ENCODE measurements around the gene PKN3. TPM values are rescaled to one million over a fixed set of nuclear protein-coding genes. Genes with fewer than 3 reads are reported as not detected.
"Not testable (repeated sequence)": the region's sequence is repeated elsewhere in the genome, so short reads cannot be mapped to it uniquely, and the experiment has no call there.

PKN3 gene
- total RNA-seq, 1 experiment from 2014 or later = 1.1 TPM

DNA sequence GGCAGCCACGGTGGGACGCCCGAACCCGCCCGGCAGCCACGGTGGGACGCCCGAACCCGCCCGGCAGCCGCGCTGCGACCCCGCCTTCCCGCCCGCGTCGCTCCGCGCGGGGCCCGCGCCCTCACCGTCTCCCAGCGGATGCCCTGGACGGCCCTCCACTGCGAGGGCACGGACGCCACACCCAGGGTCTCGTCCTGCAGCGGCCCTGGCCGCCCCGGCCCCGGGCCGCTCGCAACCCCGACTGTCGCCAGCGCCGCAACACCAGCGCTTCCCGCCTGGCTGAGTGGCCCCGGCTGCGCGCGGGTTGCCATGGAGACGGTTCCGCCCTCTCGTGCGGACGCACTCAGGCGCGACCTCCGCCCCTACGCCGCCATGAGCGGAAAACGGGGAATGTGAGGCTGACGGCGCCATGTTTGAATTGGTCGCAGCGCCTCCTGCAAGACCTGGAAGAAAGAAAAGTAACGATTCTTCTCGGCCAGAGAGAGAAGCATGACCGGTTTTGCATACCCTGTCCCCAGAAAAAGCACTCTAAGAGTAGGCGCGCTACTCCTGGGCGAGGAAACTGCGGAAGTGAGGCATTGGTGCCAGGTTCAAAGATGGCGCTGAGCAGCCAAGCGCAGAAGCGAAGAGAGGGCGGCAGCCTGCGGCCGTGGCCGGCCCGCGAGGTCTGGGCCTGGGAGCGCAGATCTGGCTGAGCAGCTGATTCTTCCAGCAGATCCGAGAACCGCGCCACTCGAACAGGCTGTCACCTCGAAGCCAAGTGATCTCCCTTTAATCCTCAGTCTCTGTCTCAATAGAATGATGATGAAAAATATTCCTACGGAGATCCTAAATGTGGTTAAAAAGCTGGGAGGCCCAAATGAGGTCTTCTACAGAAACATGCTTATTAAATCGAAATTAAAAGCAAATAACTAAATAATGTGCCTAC lies 45.6 kb upstream of the PKN3 start, which contains the start of gene DYNC2I2:
TSS of gene DYNC2I2 (minus strand) at position 432 of the 928 bp plus-strand sequence. CDS start at position 311, 121 bp downstream.
- Mint-ChIP-seq H3K27ac (ENCODE audit: low read depth, unreplicated experiment) (peak within 1 kb of the TSS; percentile 98), H3K4me1 (ENCODE audit: insufficient read depth, unreplicated experiment) (peaks cover 8% of the 10 kb centered on the region), H3K4me3 (ENCODE audit: unreplicated experiment) (peak within 1 kb of the TSS; percentile 67), H3K36me3 (ENCODE audit: insufficient read depth, unreplicated experiment) (peaks cover 21% of the 10 kb centered on the region), H3K27me3 (ENCODE audit: insufficient read depth, unreplicated experiment) (no peaks in the 10 kb centered on the region), H3K9me3 (ENCODE audit: unreplicated experiment) (no peaks in the 10 kb centered on the region)
- ChIA-PET CTCF (interaction anchor here (0.8 to 1.0 kb wide), 3 partner anchors 18 to 237 kb away, joined by 3 to 5 read pairs (median 3); no protein-coding TSS in a partner anchor), POLR2A (interaction anchor here (0.6 to 2.4 kb wide), 10 partner anchors 10 to 114 kb away, joined by 3 to 27 read pairs (median 3); no protein-coding TSS in a partner anchor)
- BruUV-seq (replicated peaks) = no TSS peak
- TF ChIP-seq, protein P1, sequence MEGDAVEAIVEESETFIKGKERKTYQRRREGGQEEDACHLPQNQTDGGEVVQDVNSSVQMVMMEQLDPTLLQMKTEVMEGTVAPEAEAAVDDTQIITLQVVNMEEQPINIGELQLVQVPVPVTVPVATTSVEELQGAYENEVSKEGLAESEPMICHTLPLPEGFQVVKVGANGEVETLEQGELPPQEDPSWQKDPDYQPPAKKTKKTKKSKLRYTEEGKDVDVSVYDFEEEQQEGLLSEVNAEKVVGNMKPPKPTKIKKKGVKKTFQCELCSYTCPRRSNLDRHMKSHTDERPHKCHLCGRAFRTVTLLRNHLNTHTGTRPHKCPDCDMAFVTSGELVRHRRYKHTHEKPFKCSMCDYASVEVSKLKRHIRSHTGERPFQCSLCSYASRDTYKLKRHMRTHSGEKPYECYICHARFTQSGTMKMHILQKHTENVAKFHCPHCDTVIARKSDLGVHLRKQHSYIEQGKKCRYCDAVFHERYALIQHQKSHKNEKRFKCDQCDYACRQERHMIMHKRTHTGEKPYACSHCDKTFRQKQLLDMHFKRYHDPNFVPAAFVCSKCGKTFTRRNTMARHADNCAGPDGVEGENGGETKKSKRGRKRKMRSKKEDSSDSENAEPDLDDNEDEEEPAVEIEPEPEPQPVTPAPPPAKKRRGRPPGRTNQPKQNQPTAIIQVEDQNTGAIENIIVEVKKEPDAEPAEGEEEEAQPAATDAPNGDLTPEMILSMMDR (IDR thresholded peaks at IDR 0.05; ENCODE audit: unreplicated experiment) = no peak
- DNase-seq (ENCODE audit: unreplicated experiment) = peak; percentile 93
- intact Hi-C loops (cut with micrococcal nuclease) = no loop called here

DNA sequence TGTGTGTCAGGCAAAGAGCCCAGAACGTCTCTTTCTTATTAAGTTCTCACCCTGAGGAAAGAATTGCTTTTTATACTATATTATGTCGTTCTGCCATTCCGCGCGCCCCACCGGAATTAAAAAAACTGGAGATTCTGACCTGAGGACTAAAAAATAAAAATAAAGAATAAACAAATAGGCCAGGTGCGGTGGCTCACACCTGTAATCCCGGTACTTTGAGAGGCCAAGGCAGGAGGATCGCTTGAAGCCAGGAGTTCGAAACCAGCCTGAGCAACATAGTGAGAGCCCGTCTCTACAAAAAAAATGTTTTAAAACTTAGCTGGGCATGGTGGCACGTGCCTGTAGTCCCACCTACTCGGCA lies 45.0 kb upstream of the PKN3 start:
- Mint-ChIP-seq H3K27me3 (ENCODE audit: insufficient read depth, unreplicated experiment) (no peaks in the 10 kb centered on the region), H3K9me3 (ENCODE audit: unreplicated experiment) (no peaks in the 10 kb centered on the region), H3K4me3 (ENCODE audit: unreplicated experiment) (peak overlapping the region; percentile 67), H3K4me1 (ENCODE audit: insufficient read depth, unreplicated experiment) (peaks cover 8% of the 10 kb centered on the region), H3K36me3 (ENCODE audit: insufficient read depth, unreplicated experiment) (peaks cover 21% of the 10 kb centered on the region), H3K27ac (ENCODE audit: low read depth, unreplicated experiment) (peak overlapping the region; percentile 98)
- DNase-seq (ENCODE audit: unreplicated experiment) = no peak
- TF ChIP-seq, protein P1 (IDR thresholded peaks at IDR 0.05; ENCODE audit: unreplicated experiment) = no peak
- ChIA-PET POLR2A (interaction anchor here (0.8 to 2.4 kb wide), 8 partner anchors 10 to 114 kb away, joined by 3 to 27 read pairs (median 3); no protein-coding TSS in a partner anchor), CTCF (interaction anchor here (0.8 to 1.0 kb wide), 3 partner anchors 18 to 238 kb away, joined by 3 to 5 read pairs (median 3); no protein-coding TSS in a partner anchor)
- intact Hi-C loops (cut with micrococcal nuclease) = no loop called here
- BruUV-seq (replicated peaks) = TSS peak; percentile 89

DNA sequence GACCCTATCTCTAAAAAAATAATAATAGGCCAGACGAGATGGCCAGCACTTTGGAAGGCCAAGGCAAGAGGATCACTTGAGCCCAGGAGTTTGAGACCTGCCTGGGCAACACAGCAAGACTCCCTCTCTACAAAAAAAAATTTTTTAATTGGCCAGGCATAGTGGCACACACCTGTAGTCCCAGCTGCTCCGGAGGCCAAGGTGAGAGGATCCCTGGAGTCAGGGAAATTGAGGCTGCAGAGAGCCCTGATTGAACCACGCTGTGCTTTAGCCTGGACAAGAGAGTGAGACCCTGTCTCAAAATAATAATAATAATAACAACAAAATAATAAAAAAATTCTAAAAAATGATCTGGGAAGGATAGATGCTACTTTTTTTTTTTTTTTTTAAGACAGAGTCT lies 44.5 kb upstream of the PKN3 start:
- TF ChIP-seq, protein P1 (IDR thresholded peaks at IDR 0.05; ENCODE audit: unreplicated experiment) = no peak
- no TSS peak for BruUV-seq (replicated peaks)
- no peak for DNase-seq (ENCODE audit: unreplicated experiment)
- Mint-ChIP-seq H3K4me1 (ENCODE audit: insufficient read depth, unreplicated experiment) (peaks cover 8% of the 10 kb centered on the region), H3K36me3 (ENCODE audit: insufficient read depth, unreplicated experiment) (peaks cover 21% of the 10 kb centered on the region), H3K4me3 (ENCODE audit: unreplicated experiment) (no peak overlapping the region), H3K27ac (ENCODE audit: low read depth, unreplicated experiment) (no peak overlapping the region), H3K27me3 (ENCODE audit: insufficient read depth, unreplicated experiment) (no peaks in the 10 kb centered on the region), H3K9me3 (ENCODE audit: unreplicated experiment) (no peaks in the 10 kb centered on the region)
- ChIA-PET CTCF (interaction anchor here (0.8 kb wide), 1 partner anchor 19 kb away, joined by 3 read pairs; no protein-coding TSS in a partner anchor), POLR2A (interaction anchor here (0.8 to 2.4 kb wide), 5 partner anchors 22 to 113 kb away, joined by 3 to 27 read pairs (median 5); no protein-coding TSS in a partner anchor)
- intact Hi-C loops (cut with micrococcal nuclease) = no loop called here

DNA sequence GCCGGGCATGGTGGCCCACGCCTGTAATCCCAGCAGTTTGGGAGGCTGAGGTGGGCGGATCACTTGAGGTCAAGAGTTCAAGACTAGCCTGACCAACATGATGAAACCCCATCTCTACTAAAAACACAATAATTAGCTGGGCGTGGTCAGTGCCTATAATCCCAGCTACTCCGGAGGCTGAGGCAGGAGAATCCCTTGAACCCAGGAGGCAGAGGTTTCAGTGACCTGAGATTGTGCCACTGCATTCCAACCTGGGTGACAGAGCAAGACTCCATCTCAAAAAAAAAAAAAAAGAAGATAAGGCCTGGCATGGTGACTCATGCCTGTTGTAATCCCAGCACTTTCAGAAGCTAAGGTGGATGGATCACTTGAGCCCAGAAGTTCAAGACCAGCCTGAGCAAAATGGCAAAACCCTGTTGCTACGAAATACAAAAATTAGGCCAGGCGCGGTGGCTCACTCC lies 35.8 kb upstream of the PKN3 start:
- BruUV-seq (replicated peaks) = not testable (repeated sequence)

More for the DNA sequence above, 35.8 kb upstream of the PKN3 start:
- H3K4me1 Mint-ChIP-seq (ENCODE audit: insufficient read depth, unreplicated experiment); H3K4me3 Mint-ChIP-seq (ENCODE audit: unreplicated experiment); H3K27ac Mint-ChIP-seq (ENCODE audit: low read depth, unreplicated experiment); H3K27me3 Mint-ChIP-seq (ENCODE audit: insufficient read depth, unreplicated experiment); intact Hi-C loops (cut with micrococcal nuclease); H3K9me3 Mint-ChIP-seq (ENCODE audit: unreplicated experiment): not testable (repeated sequence)
- H3K36me3 Mint-ChIP-seq (ENCODE audit: insufficient read depth, unreplicated experiment) = peaks cover 12% of the 10 kb centered on the region
- POLR2A ChIA-PET = interaction anchor here (0.6 to 2.6 kb wide), 2 partner anchors 18 to 198 kb away, joined by 6 to 12 read pairs; no protein-coding TSS in a partner anchor
- CTCF ChIA-PET = interaction anchor here (0.7 kb wide), 1 partner anchor 471 kb away, joined by 3 read pairs; no protein-coding TSS in a partner anchor
- peak; percentile 46 for DNase-seq (ENCODE audit: unreplicated experiment)

Measured in MCF 10A (cell line).